Activated CD4-positive, CD25-positive, alpha-beta regulatory T cell (primary cell): ENCODE measurements around the gene CHTF18.
"Not testable (repeated sequence)": the region's sequence is repeated elsewhere in the genome, so short reads cannot be mapped to it uniquely, and the experiment has no call there.

Source experiments
- DNase-seq, 4 experiments: peaks; one replicate each; lab custom pipeline; 2025; lab: John Stamatoyannopoulos, UW

The CHTF18 gene

GRCh38 chr16:788399-789126, at the start of gene CHTF18:
CHTF18 (plus strand) TSS chr16:788620; CDS start chr16:788685, 65 bp downstream.
- DNase-seq, result peak; percentile 83 to 91 (median 88)

GRCh38 chr16:739560-740458, 48.6 kb upstream of the CHTF18 start:
- no peak for DNase-seq

GRCh38 chr16:740459-740763, 48.0 kb upstream of the CHTF18 start:
- no peak for DNase-seq

GRCh38 chr16:740764-741505, 47.5 kb upstream of the CHTF18 start, which contains the start of gene CIAO3:
CIAO3 (minus strand) TSS chr16:740997; CDS start chr16:740985, 12 bp downstream.
- DNase-seq, result peak; percentile 83 to 87 (median 85)

GRCh38 chr16:741986-742629, 46.3 kb upstream of the CHTF18 start:
- no peak for DNase-seq

- DNase-seq, result not testable (repeated sequence)
These were observed 45.5 kb upstream of the CHTF18 start for GRCh38 chr16:742894-743293.

- DNase-seq, result no peak
These were observed 44.5 kb upstream of the CHTF18 start for GRCh38 chr16:743794-744500.

GRCh38 chr16:745739-746138, 42.7 kb upstream of the CHTF18 start:
- no peak for DNase-seq

GRCh38 chr16:746637-747036, 41.8 kb upstream of the CHTF18 start:
- no peak for DNase-seq

- DNase-seq, result no peak
These were observed 40.3 kb upstream of the CHTF18 start for GRCh38 chr16:747978-748746.

- DNase-seq, result no peak
These were observed 39.4 kb upstream of the CHTF18 start for GRCh38 chr16:749010-749409.

- no peak for DNase-seq
These were observed 37.9 kb upstream of the CHTF18 start for GRCh38 chr16:750485-750884.

GRCh38 chr16:751152-752006, 37.0 kb upstream of the CHTF18 start:
- DNase-seq, result no peak

- no peak for DNase-seq
These were observed 36.5 kb upstream of the CHTF18 start for GRCh38 chr16:752007-752312.

GRCh38 chr16:754121-754607, 34.3 kb upstream of the CHTF18 start:
- not testable (repeated sequence) for DNase-seq

- DNase-seq, result no peak
These were observed 33.8 kb upstream of the CHTF18 start for GRCh38 chr16:754656-755055.

GRCh38 chr16:756428-756827, 32.0 kb upstream of the CHTF18 start:
- no peak for DNase-seq

- DNase-seq, result no peak
These were observed 29.1 kb upstream of the CHTF18 start for GRCh38 chr16:759110-759910.

- DNase-seq, result no peak
These were observed 28.4 kb upstream of the CHTF18 start for GRCh38 chr16:760065-760464.
